ENCODE results near the gene YTHDF1.

DNA sequence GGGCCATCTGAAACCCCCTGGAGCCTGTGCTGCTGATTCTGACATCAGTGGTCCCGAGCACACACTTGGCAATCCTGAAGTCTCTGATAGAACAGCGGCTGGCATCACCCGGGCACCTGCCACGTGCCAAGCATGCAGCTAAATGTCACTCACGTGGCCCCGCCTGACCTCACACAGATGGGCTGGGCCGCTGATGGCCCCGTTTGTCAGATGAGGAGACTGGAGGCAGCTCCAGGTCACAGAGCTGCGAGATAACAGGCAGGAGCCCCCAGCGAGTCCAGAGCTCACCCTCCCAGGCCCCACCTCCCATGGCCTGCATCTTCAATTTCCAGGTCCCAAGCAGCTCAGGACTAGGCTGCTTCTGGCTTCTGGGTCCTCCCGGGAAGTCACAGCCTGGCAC, 67.2 kb downstream of the YTHDF1 start:
- TF ChIP-seq, protein P1, sequence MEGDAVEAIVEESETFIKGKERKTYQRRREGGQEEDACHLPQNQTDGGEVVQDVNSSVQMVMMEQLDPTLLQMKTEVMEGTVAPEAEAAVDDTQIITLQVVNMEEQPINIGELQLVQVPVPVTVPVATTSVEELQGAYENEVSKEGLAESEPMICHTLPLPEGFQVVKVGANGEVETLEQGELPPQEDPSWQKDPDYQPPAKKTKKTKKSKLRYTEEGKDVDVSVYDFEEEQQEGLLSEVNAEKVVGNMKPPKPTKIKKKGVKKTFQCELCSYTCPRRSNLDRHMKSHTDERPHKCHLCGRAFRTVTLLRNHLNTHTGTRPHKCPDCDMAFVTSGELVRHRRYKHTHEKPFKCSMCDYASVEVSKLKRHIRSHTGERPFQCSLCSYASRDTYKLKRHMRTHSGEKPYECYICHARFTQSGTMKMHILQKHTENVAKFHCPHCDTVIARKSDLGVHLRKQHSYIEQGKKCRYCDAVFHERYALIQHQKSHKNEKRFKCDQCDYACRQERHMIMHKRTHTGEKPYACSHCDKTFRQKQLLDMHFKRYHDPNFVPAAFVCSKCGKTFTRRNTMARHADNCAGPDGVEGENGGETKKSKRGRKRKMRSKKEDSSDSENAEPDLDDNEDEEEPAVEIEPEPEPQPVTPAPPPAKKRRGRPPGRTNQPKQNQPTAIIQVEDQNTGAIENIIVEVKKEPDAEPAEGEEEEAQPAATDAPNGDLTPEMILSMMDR (conservative IDR thresholded peaks at IDR 0.05; ENCODE audit: low read depth, low read length), result no peak
- TF ChIP-seq CEBPB (IDR thresholded peaks at IDR 0.05; ENCODE audit: low read depth, low read length), result no peak
- TF ChIP-seq POLR2A (IDR thresholded peaks at IDR 0.05; ENCODE audit: low read depth, low read length), result no peak
- TF ChIP-seq, protein P2, sequence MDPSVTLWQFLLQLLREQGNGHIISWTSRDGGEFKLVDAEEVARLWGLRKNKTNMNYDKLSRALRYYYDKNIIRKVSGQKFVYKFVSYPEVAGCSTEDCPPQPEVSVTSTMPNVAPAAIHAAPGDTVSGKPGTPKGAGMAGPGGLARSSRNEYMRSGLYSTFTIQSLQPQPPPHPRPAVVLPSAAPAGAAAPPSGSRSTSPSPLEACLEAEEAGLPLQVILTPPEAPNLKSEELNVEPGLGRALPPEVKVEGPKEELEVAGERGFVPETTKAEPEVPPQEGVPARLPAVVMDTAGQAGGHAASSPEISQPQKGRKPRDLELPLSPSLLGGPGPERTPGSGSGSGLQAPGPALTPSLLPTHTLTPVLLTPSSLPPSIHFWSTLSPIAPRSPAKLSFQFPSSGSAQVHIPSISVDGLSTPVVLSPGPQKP (IDR thresholded peaks at IDR 0.05; ENCODE audit: borderline replicate concordance, low read depth, low read length), result no peak
